ENCODE measurements around the gene SULT2B1.

Gene SULT2B1

GRCh38 chr19:48627865-48628314, 75.9 kb downstream of the SULT2B1 start:
- TF ChIP-seq, protein P1, sequence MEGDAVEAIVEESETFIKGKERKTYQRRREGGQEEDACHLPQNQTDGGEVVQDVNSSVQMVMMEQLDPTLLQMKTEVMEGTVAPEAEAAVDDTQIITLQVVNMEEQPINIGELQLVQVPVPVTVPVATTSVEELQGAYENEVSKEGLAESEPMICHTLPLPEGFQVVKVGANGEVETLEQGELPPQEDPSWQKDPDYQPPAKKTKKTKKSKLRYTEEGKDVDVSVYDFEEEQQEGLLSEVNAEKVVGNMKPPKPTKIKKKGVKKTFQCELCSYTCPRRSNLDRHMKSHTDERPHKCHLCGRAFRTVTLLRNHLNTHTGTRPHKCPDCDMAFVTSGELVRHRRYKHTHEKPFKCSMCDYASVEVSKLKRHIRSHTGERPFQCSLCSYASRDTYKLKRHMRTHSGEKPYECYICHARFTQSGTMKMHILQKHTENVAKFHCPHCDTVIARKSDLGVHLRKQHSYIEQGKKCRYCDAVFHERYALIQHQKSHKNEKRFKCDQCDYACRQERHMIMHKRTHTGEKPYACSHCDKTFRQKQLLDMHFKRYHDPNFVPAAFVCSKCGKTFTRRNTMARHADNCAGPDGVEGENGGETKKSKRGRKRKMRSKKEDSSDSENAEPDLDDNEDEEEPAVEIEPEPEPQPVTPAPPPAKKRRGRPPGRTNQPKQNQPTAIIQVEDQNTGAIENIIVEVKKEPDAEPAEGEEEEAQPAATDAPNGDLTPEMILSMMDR (IDR thresholded peaks at IDR 0.05; ENCODE audit: insufficient read depth, low read length, missing control alignments): no peak
- no peak for DNase-seq (ENCODE audit: low read depth, low spot score)
- ChIA-PET POLR2A (interaction anchor here (0.8 kb wide), 1 partner anchor 9 kb away, joined by 4 read pairs; the partner anchor contains the start of genes RPL18 and SPHK2), CTCF (no interaction called here)
- H3K4me3 ChIP-seq (ENCODE audit: low read depth, low read length): no peak overlapping the region

DNA sequence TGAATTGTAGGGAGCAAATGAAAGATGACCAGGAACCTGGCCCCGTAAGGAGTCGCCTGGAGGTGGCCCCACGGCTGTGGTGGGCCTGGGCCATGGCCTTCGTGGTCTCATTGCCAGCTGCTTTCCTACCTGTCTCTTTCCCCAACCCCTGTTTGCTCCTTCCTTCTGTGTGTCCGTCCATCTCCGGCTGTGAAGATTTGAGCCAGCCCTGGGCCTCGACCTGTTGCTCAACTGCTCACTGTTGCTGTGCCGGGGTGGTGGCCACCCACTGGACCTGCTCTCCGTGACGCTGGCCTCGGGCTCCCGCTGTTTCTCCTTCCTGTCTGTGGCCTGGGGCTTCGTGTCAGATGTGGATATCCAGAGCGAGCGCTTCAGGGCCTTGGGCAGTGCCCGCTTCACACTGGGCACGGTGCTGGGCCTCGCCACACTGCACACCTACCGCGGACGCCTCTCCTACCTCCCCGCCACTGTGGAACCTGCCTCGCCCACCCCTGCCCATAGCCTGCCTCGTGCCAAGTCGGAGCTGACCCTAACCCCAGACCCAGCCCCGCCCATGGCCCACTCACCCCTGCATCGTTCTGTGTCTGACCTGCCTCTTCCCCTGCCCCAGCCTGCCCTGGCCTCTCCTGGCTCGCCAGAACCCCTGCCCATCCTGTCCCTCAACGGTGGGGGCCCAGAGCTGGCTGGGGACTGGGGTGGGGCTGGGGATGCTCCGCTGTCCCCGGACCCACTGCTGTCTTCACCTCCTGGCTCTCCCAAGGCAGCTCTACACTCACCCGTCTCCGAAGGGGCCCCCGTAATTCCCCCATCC, 76.7 kb downstream of the SULT2B1 start:
- DNase-seq (ENCODE audit: low read depth, low spot score): no peak
- ChIA-PET CTCF (no interaction called here), POLR2A (interaction anchor here (0.8 kb wide), 1 partner anchor 9 kb away, joined by 4 read pairs; the partner anchor contains the start of genes RPL18 and SPHK2)
- no peak overlapping the region for H3K4me3 ChIP-seq (ENCODE audit: low read depth, low read length)
- TF ChIP-seq, protein P1 (IDR thresholded peaks at IDR 0.05; ENCODE audit: insufficient read depth, low read length, missing control alignments): no peak

- CTCF ChIA-PET: no interaction called here
- POLR2A ChIA-PET: no interaction called here
- H3K4me3 ChIP-seq (ENCODE audit: low read depth, low read length): no peak overlapping the region
- TF ChIP-seq, protein P1 (IDR thresholded peaks at IDR 0.05; ENCODE audit: insufficient read depth, low read length, missing control alignments): no peak
- DNase-seq (ENCODE audit: low read depth, low spot score): no peak
Measured at GRCh38 chr19:48629297-48629598, 77.3 kb downstream of the SULT2B1 start.

GRCh38 chr19:48629599-48630295, 77.8 kb downstream of the SULT2B1 start:
- no peak for DNase-seq (ENCODE audit: low read depth, low spot score)
- CTCF ChIA-PET: interaction anchor here (0.6 kb wide), 1 partner anchor 228 kb away, joined by 3 read pairs; no protein-coding TSS in a partner anchor
- H3K4me3 ChIP-seq (ENCODE audit: low read depth, low read length): no peak overlapping the region
- TF ChIP-seq, protein P1 (IDR thresholded peaks at IDR 0.05; ENCODE audit: insufficient read depth, low read length, missing control alignments): no peak
- POLR2A ChIA-PET: interaction anchor here (3.5 kb wide), 1 partner anchor 10 kb away, joined by 12 read pairs; the partner anchor contains the start of genes RPL18 and SPHK2

- H3K4me3 ChIP-seq (ENCODE audit: low read depth, low read length): no peak overlapping the region
- CTCF ChIA-PET: interaction anchor here (0.6 kb wide), 1 partner anchor 229 kb away, joined by 3 read pairs; no protein-coding TSS in a partner anchor
- POLR2A ChIA-PET: interaction anchor here (1.2 to 3.5 kb wide), 2 partner anchors 11 to 363 kb away, joined by 3 to 12 read pairs; partner anchors contain the start of genes RPL18, RUVBL2 and SPHK2
- TF ChIP-seq, protein P1 (IDR thresholded peaks at IDR 0.05; ENCODE audit: insufficient read depth, low read length, missing control alignments): no peak
- DNase-seq (ENCODE audit: low read depth, low spot score): no peak
Measured at GRCh38 chr19:48630296-48631063, 78.5 kb downstream of the SULT2B1 start.

All from AG04449 (cell line).